ENCODE measurements around the gene SENP3. TPM values are rescaled to one million over a fixed set of nuclear protein-coding genes. Genes with fewer than 3 reads are reported as not detected.

SENP3 gene
- total and polyA plus RNA-seq, 2 of the 13 experiments (the other 11 are each of a cell fraction or from before 2014, with no cell fraction given) = 55.8 to 75.4 TPM

GRCh38 chr17:7561028-7561575 lies 617 bp upstream of the SENP3 start (continued):
- no peak for TF ChIP-seq ZNF710 (CRISPR knock-in tag; IDR thresholded peaks at IDR 0.05; ENCODE audit: borderline replicate concordance)
- TF ChIP-seq, protein P1, sequence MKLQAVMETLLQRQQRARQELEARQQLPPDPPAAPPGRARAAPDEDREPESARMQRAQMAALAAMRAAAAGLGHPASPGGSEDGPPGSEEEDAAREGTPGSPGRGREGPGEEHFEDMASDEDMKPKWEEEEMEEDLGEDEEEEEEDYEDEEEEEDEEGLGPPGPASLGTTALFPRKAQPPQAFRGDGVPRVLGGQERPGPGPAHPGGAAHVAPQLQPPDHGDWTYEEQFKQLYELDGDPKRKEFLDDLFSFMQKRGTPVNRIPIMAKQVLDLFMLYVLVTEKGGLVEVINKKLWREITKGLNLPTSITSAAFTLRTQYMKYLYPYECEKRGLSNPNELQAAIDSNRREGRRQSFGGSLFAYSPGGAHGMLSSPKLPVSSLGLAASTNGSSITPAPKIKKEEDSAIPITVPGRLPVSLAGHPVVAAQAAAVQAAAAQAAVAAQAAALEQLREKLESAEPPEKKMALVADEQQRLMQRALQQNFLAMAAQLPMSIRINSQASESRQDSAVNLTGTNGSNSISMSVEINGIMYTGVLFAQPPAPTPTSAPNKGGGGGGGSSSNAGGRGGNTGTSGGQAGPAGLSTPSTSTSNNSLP (IDR thresholded peaks at IDR 0.05; ENCODE audit: low read depth, low read length) = no peak
- no peak for TF ChIP-seq ZNF253 (CRISPR knock-in tag; IDR thresholded peaks at IDR 0.05; ENCODE audit: borderline replicate concordance)
- TF ChIP-seq ZBTB14 (CRISPR knock-in tag; IDR thresholded peaks at IDR 0.05) = no peak
- no peak for TF ChIP-seq ZNF546 (CRISPR knock-in tag; conservative IDR thresholded peaks at IDR 0.05)
- TF ChIP-seq, protein P2, sequence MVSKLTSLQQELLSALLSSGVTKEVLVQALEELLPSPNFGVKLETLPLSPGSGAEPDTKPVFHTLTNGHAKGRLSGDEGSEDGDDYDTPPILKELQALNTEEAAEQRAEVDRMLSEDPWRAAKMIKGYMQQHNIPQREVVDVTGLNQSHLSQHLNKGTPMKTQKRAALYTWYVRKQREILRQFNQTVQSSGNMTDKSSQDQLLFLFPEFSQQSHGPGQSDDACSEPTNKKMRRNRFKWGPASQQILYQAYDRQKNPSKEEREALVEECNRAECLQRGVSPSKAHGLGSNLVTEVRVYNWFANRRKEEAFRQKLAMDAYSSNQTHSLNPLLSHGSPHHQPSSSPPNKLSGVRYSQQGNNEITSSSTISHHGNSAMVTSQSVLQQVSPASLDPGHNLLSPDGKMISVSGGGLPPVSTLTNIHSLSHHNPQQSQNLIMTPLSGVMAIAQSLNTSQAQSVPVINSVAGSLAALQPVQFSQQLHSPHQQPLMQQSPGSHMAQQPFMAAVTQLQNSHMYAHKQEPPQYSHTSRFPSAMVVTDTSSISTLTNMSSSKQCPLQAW (CRISPR knock-in tag; IDR thresholded peaks at IDR 0.05) = no peak
- TF ChIP-seq KDM2A (CRISPR knock-in tag; IDR thresholded peaks at IDR 0.05; ENCODE audit: borderline replicate concordance, low read depth) = no peak
- TF ChIP-seq ZNF7 (CRISPR knock-in tag; IDR thresholded peaks at IDR 0.05) = no peak
- TF ChIP-seq NFKBIZ (CRISPR knock-in tag; IDR thresholded peaks at IDR 0.05) = no peak; the same call in 1 of the 2 replicates
- no peak; the same call in 1 of the 2 replicates for TF ChIP-seq SOX5 (CRISPR knock-in tag; IDR thresholded peaks at IDR 0.05; ENCODE audit: borderline replicate concordance)
- TF ChIP-seq ZBTB7A (CRISPR knock-in tag; IDR thresholded peaks at IDR 0.05) = 0 out of 2 replicates have a peak, but pooled peaks have one; percentile 46
- no peak for TF ChIP-seq MAF1 (CRISPR knock-in tag; IDR thresholded peaks at IDR 0.05; ENCODE audit: borderline replicate concordance)
- 0 out of 2 replicates have a peak, but pooled peaks have one; percentile 25 for TF ChIP-seq MED1 (CRISPR knock-in tag; IDR thresholded peaks at IDR 0.05)
- TF ChIP-seq, protein P3, sequence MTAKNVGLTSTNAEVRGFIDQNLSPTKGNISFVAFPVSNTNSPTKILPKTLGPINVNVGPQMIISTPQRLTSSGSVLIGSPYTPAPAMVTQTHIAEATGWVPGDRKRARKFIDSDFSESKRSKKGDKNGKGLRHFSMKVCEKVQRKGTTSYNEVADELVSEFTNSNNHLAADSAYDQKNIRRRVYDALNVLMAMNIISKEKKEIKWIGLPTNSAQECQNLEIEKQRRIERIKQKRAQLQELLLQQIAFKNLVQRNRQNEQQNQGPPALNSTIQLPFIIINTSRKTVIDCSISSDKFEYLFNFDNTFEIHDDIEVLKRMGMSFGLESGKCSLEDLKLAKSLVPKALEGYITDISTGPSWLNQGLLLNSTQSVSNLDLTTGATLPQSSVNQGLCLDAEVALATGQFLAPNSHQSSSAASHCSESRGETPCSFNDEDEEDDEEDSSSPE (CRISPR knock-in tag; IDR thresholded peaks at IDR 0.05) = no peak
- TF ChIP-seq ZNF703 (CRISPR knock-in tag; IDR thresholded peaks at IDR 0.05; ENCODE audit: borderline replicate concordance) = no peak
- no peak for TF ChIP-seq ERF (CRISPR knock-in tag; IDR thresholded peaks at IDR 0.05)
- TF ChIP-seq, protein P4, sequence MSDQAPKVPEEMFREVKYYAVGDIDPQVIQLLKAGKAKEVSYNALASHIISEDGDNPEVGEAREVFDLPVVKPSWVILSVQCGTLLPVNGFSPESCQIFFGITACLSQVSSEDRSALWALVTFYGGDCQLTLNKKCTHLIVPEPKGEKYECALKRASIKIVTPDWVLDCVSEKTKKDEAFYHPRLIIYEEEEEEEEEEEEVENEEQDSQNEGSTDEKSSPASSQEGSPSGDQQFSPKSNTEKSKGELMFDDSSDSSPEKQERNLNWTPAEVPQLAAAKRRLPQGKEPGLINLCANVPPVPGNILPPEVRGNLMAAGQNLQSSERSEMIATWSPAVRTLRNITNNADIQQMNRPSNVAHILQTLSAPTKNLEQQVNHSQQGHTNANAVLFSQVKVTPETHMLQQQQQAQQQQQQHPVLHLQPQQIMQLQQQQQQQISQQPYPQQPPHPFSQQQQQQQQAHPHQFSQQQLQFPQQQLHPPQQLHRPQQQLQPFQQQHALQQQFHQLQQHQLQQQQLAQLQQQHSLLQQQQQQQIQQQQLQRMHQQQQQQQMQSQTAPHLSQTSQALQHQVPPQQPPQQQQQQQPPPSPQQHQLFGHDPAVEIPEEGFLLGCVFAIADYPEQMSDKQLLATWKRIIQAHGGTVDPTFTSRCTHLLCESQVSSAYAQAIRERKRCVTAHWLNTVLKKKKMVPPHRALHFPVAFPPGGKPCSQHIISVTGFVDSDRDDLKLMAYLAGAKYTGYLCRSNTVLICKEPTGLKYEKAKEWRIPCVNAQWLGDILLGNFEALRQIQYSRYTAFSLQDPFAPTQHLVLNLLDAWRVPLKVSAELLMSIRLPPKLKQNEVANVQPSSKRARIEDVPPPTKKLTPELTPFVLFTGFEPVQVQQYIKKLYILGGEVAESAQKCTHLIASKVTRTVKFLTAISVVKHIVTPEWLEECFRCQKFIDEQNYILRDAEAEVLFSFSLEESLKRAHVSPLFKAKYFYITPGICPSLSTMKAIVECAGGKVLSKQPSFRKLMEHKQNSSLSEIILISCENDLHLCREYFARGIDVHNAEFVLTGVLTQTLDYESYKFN (CRISPR knock-in tag; conservative IDR thresholded peaks at IDR 0.05) = no peak
- peak; percentile 24; the same call in 1 of the 2 replicates for TF ChIP-seq CCDC6 (CRISPR knock-in tag; IDR thresholded peaks at IDR 0.05)
